Midbrain (tissue), 1 donor: ENCODE results near the gene C1D.
"Not testable (repeated sequence)": the region's sequence is repeated elsewhere in the genome, so short reads cannot be mapped to it uniquely, and the experiment has no call there.

Source experiments
- DNase-seq: peaks from one replicate; lab custom pipeline; 2025; lab: John Stamatoyannopoulos, UW

C1D gene

DNA sequence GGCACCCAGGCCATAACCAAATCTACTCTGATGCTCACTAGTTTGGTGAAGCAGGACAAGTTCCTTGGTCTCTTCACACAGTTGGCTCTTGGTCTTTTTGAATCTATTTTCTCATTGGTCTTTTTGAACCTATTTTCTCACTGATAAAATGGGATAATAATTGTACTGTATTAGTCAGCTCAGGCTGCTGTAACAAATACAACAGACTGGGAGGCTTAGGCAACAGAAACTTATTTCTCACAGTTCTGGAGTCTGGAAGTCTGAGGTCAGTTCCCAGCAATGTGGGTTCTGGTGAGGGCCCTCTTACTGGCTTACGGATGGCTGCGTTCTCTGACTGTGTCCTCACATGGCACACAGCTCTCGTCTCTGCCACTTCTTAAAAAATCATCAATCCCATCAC is 63.5 kb downstream of the C1D start:
- DNase-seq = no peak

DNA sequence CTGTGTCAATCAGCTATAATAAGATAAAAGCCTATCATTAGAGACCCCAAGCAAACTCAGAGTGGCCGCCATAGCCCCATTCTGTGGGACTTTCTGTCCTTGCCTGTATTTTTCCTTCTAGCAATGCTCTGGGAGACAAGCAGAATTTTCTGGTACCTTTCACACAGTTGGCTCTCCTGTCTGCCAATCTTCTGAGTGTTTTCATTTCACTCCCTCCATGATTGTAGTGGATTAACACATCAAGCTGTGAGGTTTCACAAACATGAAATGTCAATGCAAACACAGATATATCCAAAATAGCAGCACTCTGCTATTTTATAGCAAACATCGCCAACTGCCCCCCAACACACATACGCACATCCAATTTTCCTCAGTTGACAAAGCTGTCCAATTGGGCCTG is 64.9 kb downstream of the C1D start:
- DNase-seq = peak; percentile 1

DNA sequence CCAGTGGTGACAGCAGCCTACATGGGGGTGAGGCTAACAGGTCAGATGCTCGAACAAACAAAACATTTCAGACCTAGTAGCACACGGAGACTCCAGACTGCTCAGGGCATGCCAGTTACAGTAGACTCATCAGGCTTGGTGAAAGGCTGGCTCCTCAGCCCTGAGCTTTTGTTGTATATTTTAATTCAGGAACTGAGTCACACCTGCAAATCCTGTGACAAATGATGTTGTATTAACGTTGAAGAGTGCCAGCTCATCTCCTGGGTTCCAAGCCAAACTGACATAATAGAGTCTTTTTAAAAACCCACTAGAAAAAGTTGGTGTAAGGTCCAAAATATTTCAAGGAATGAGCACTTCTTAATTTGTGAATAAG is 65.3 kb downstream of the C1D start:
- DNase-seq = no peak

DNA sequence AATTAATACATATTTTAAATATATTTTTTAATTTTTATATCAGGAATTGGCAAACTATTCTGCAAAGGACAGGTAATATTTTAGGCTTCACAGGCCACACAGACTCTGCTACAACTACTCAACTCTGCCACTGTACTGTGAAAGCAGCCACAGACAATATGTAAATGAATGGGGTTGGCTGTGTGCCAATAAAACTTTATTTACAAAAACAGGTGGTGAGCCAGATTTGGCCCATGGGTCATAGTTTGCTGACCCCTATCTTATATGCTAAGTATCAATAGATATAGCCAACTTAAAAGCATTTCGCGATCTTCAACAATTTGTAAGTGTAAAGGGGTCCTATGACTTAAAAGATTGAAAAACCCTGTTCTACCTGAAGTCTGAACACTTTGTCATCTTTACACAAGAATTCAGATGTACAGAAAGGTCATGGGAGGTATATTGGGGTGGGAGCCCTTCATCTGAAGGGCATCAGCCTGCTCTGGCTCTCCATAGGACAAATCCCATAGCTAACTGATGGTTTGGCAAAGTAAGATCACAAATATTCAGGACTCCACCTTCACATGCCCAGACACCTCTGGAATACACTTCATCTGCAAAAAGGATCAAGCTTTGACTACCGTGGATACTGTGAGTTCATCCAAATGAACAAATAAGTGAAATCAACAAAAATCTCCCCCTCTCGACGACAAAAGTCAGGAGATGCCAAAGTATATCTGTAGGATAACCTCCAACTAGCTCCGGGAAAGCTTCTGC is 65.9 kb downstream of the C1D start:
- no peak for DNase-seq

- DNase-seq = no peak
Observed at GRCh38 chr2:67994716-67995115, 68.1 kb downstream of the C1D start.

GRCh38 chr2:67994069-67994468 is 68.7 kb downstream of the C1D start:
- not testable (repeated sequence) for DNase-seq

DNA sequence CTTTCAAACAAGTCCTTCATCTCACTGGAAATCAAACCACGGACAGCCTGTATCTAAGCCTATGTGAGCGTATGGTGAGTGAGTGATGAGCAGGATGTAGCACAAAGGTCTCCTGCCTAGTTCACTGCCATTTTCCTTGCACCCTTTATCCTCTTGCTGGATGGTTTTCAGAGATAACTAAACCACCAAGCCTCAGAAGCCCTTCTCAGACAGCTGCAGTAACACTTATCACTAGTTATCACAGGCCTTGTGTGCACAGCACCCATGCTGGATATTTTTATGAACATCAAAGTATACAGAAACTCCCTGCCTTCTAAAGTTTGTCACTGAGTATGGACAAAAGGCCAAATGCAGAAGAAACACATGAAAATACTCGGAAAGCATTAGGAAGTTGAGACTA is 69.5 kb downstream of the C1D start:
- DNase-seq = no peak

- DNase-seq = no peak
Observed at GRCh38 chr2:67991456-67991855, 71.3 kb downstream of the C1D start.
